ENCODE results near the gene TUBGCP6. TPM values are rescaled to one million over a fixed set of nuclear protein-coding genes. Genes with fewer than 3 reads are reported as not detected.

TUBGCP6 gene
- total and polyA plus RNA-seq, 2 donors (not counting 3 experiments of a cell fraction or from before 2014, with no cell fraction given) = 33.1 to 45.3 TPM

DNA sequence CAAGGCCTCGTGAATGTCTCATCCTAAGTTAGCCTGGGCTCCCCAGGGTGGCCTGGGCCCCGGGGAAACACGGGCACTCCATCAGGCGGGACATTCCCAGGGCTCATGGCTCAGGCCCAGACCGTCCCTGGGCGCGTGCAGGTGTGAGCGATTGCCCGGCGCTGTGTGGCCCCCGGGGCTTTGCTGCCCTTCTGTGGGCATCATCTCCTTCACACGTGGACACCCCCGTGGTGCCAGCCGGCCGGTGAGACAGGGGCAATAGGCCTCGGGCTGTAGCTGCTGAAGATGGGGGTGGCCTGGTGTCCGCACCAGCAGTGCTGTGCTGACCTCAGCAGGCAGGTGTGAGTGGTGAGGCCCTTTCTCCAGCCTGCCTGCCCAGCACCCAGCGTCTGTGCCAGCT is 48.6 kb downstream of the TUBGCP6 start:
- ChIA-PET CTCF (interaction anchor here (1.4 kb wide), 1 partner anchor 9 kb away, joined by 3 read pairs; no protein-coding TSS in a partner anchor), POLR2A (no interaction called here)
- BruUV-seq (replicated peaks) = no TSS peak
- DNase-seq (ENCODE audit: low read depth, low spot score) = no peak
- Histone ChIP-seq H3K27ac (ENCODE audit: insufficient read depth, low read depth, low read length) (no peak overlapping the region), H3K4me1 (ENCODE audit: control insufficient read depth, extremely low read depth, insufficient read depth, low read length) (peaks cover 10% of the 10 kb centered on the region), H3K9me1 (replicated peaks; ENCODE audit: control insufficient read depth, extremely low read depth, insufficient read depth, low read length) (no peaks in the 10 kb centered on the region), H3K9ac (replicated peaks; ENCODE audit: extremely low read depth, insufficient read depth, low read length) (no peak overlapping the region), H2AFZ (ENCODE audit: low read depth, low read length) (no peak overlapping the region), H3K9me3 (replicated peaks; ENCODE audit: control insufficient read depth, insufficient read depth, low read length) (no peaks in the 10 kb centered on the region), H3K4me3 (replicated peaks in 1 of 3; ENCODE audit: insufficient read depth in 1 of 3, low read depth in 1 of 3, low read length in 3 of 3) (no peak overlapping the region), H3K27me3 (ENCODE audit: control insufficient read depth in 2 of 2, insufficient read depth in 2 of 2, low read length in 2 of 2) (no peaks in the 10 kb centered on the region), H3K79me2 (ENCODE audit: control insufficient read depth, insufficient read depth, low read length) (peaks cover 28% of the 10 kb centered on the region), H3K4me2 (ENCODE audit: insufficient read depth, low read length) (no peak overlapping the region), H4K20me1 (replicated peaks; ENCODE audit: control insufficient read depth, extremely low read depth, insufficient read depth, low read length) (no peaks in the 10 kb centered on the region), H3K36me3 (ENCODE audit: control insufficient read depth in 2 of 2, extremely low read depth in 1 of 2, insufficient read depth in 2 of 2, low read length in 2 of 2) (peaks cover 8 to 18% of the 10 kb centered on the region in 2 experiments)
- intact Hi-C loops (cut with micrococcal nuclease) (no loop called here), dilution Hi-C loops (cut with MboI; ENCODE audit: extremely low pct_ligation_motif_present, low sequenced_read_pairs) (no loop called here)
- FAIRE-seq = no peak
- no peak for TF ChIP-seq CTCF (IDR thresholded peaks at IDR 0.05; ENCODE audit: extremely low read depth in 1 of 2, insufficient read depth in 1 of 2, low read depth in 1 of 2, low read length in 2 of 2)
- TF ChIP-seq MAX (IDR thresholded peaks at IDR 0.05; ENCODE audit: insufficient read depth, insufficient read length) = no peak
- TF ChIP-seq POLR2A (IDR thresholded peaks at IDR 0.05; ENCODE audit: low read depth, low read length) = no peak
- no peak for TF ChIP-seq FOS (IDR thresholded peaks at IDR 0.05; ENCODE audit: borderline replicate concordance, insufficient read depth, low read length)
- no peak for TF ChIP-seq POLR2AphosphoS5 (IDR thresholded peaks at IDR 0.05; ENCODE audit: insufficient read depth, low read depth, low read length)
- TF ChIP-seq MYC (IDR thresholded peaks at IDR 0.05; ENCODE audit: low read depth, low read length) = no peak

Measured in endothelial cell of umbilical vein (primary cell).